GM18907 (cell line): Measurements from ENCODE around the gene UBE2O.

ENCODE experiments used
- ATAC-seq: cut with Tn5 transposase; IDR thresholded peaks from one replicate; pipeline ENCODE4 v1.9.1; 2021; ENCODE audit warnings: mild to moderate bottlenecking, moderate library complexity; ENCODE audit not compliant: unreplicated experiment

UBE2O gene

GRCh38 chr17:76442341-76443338 lies 10.3 kb downstream of the UBE2O start:
- no peak for ATAC-seq

GRCh38 chr17:76441686-76442340 lies 11.1 kb downstream of the UBE2O start:
- ATAC-seq: no peak

- no peak for ATAC-seq
Observed at GRCh38 chr17:76440751-76441362, 12.1 kb downstream of the UBE2O start.

DNA sequence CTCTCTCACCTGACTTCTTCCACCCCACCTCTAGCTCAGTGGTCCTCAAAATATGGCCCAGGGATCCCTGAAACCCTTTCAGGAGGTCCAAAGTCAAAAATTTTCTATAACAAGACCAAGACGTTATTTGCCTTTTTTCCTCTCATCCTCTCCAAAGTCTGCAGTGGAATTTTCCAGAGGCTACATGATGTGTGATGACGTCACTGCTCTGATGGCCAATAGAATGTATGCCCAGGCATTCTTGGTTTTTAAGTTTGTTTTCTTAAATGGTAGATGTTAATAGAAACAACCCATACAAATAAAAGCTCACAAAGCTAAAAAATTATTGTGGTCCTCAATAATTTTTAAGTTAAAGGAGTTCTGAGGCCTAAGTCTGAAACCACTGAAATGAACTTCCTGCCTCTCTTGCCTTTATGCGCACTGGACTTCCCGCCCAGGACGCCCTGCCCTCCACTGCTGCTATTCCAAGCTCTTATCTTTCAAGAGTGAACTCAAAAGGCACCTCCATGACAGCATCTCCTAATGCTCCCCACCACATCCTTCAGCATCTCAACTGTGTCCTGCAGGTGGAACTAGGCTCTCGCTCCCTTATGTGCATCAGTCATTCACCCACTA lies 13.5 kb downstream of the UBE2O start:
- ATAC-seq: no peak

- no peak for ATAC-seq
Observed at GRCh38 chr17:76438906-76439305, 14.0 kb downstream of the UBE2O start.

GRCh38 chr17:76437467-76438402 lies 15.2 kb downstream of the UBE2O start:
- no peak for ATAC-seq

- no peak for ATAC-seq
Observed at GRCh38 chr17:76435751-76436150, 17.2 kb downstream of the UBE2O start.

DNA sequence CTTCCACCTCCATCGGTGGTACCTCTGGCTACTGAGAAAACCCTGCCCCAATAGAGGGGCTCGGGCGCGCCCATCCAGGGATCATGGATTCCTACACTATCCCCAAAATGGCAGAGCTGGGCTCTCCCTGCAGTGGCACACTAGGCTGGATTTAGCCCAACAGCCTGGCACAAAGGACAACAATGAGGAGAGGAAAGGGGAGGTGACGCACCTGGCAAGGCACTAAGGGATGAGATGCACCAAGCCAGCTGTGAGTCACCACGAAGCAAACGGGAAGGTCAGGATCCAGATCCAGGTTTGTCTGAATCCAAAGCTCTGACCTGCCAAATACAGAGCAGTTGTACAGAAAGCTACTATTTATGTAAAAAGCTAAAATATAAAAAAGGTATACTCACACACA lies 18.1 kb downstream of the UBE2O start:
- no peak for ATAC-seq

- no peak for ATAC-seq
Observed at GRCh38 chr17:76433693-76434092, 19.3 kb downstream of the UBE2O start.

- ATAC-seq: no peak
Observed at GRCh38 chr17:76432712-76433336, 20.1 kb downstream of the UBE2O start.

DNA sequence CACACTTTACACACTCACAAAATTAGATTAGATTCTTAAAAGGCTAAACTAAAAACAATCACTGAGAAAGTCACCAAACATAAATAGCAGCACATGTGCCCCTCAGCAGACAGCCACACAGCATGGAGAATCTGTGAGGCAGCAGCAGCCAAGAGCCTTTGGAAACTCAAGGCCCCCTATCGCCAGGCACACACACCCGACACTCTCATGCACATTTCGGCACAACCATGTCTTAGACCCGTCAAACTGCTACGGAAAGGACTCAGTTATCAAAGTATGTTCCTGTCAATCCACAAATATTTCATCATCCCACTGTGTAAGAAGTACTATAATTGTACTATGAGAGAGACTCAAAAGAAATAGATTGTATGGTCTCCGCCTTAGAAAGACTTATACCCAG lies 20.9 kb downstream of the UBE2O start:
- no peak for ATAC-seq

DNA sequence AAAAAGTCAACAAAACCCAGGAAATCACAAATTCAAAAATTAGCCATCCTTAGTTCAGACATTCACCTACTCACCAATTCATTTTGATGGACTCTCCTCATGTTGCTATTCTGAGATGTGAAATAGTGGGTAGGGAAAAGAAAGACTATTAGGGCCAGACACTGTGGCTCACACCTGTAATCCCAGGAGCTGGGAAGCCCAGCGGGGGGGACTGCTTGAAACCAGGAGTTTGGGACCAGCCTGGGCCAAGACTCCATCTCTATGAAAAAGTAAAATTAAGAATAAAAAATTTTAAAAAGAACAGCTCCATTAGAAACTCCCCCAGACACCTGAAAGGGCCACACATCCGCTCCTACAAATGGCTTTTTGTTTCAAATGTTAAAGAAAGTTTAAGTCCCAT lies 21.4 kb downstream of the UBE2O start:
- no peak for ATAC-seq

DNA sequence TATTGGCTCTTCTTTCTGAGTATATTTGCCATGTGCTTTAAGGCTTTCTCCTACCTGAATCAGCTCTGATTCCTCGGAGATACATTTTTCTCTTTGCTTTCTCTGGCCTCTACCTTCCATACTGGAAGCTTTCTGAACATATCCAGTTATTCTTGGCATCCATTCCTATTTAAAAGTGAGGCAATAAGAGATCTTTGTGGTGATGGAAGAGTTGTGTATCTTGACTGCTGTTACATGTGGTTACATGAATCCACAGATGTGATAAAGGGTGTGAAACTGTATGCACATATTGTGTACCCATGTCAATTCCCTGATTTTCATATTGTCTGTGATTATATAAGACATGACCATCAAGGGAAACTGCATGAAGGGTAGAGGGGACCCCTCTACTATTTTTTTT lies 24.4 kb downstream of the UBE2O start:
- ATAC-seq: no peak

GRCh38 chr17:76427501-76428231 lies 25.3 kb downstream of the UBE2O start:
- no peak for ATAC-seq

DNA sequence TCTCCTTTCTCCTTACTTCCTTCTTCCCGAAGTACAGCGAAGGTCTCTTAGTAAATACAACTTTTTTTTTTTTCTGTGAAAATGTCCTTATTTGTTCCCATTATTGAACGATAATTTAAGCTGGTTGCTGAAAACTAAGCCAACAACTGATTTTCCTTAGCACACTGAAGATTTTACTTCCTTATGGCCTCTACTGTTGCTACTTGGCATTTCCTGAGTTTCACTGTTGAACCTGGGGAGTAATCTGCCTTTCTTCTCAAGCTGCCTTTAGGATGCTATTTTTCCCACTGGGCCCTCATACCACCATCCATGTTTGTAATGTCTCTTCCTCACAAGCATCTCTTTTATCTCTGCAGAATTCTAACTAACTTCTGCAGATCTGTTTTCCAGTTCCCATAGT lies 26.1 kb downstream of the UBE2O start:
- no peak for ATAC-seq

DNA sequence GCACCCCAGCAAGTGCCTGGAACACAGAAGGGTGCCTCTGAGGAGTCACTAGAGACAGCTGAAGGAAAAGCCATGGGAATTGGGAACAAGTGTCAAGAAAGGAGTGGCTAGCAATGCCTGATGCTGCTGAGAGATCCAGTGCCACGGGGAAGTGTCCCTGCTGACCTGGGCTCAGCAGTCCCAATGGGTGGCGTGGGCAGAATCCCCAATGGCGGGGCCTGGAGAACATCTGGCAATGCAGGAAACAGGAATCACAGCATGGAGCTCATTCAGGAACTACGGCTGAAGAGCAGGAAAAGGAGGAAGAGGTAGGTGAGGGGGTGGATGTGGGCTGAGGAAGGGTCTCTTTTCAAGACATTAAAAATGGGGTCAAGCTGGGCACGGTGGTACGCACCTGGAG lies 30.1 kb downstream of the UBE2O start:
- ATAC-seq: no peak

GRCh38 chr17:76422406-76422805 lies 30.5 kb downstream of the UBE2O start:
- no peak for ATAC-seq

DNA sequence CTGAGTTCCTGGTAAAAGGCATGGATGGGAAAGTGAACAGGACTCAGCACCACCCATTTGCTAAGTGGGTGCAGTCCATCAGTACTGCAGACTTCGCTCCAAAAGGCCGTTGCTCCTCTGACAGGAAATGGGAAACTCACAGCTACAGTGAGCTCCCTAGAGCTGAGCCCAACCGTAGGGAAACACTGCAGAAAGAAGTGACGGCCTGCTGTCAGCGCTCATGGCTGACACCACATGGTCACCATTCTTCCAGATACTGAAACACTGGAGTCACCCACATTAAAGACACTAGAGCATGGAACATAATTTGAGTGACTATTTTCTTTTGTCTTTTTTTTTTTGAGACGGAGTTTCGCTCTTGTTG lies 31.9 kb downstream of the UBE2O start:
- no peak for ATAC-seq

DNA sequence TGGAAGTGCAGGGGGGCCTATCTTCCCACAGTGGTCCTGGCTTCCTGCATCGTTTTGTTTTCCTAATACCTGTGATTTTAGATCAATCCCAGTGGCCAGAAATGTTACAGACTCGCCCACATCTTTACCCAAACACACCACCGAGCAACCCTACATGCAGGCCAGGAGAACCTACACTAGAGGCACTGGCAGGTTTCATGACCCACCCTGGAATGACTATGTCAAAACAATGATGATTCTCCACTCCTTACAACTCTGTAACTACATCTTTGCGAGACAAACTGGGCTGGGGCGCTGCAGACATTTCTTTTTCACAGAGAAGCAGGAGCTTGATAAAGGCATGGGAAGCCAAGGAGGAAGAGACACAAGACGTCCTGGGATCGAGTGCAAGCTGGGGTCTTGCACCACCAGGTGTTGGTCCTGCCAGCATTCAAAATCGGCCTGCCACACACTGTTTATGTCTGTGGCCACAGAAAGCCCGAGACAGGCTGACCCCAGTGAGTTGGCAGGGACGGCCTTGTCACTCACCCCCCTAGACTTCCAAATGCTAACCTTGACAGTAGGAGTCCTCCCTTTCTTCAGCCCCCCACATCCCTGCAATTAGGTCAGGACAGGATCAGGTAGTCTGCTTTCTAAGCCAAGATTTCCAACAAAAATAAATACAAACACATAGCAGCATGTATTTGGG lies 32.5 kb downstream of the UBE2O start:
- ATAC-seq: no peak
